ENCODE measurements around the gene FAHD1.
"Not testable (repeated sequence)": the region's sequence is repeated elsewhere in the genome, so short reads cannot be mapped to it uniquely, and the experiment has no call there.

Gene FAHD1

GRCh38 chr16:1857433-1858097, 30.6 kb downstream of the FAHD1 start:
- no peak for DNase-seq

- no peak for DNase-seq
These were observed 31.3 kb downstream of the FAHD1 start for GRCh38 chr16:1858189-1858865.

GRCh38 chr16:1859650-1860049, 32.6 kb downstream of the FAHD1 start:
- no peak for DNase-seq

- DNase-seq: no peak
These were observed 34.7 kb downstream of the FAHD1 start for GRCh38 chr16:1861730-1862129.

- no peak for DNase-seq
These were observed 35.4 kb downstream of the FAHD1 start for GRCh38 chr16:1862394-1862793.

GRCh38 chr16:1863681-1864460, 36.9 kb downstream of the FAHD1 start:
- DNase-seq: peak; percentile 61

GRCh38 chr16:1865902-1866690, 39.1 kb downstream of the FAHD1 start:
- DNase-seq: no peak

GRCh38 chr16:1870365-1871082, 43.5 kb downstream of the FAHD1 start:
- no peak for DNase-seq

- DNase-seq: peak; percentile 60
These were observed 45.1 kb downstream of the FAHD1 start, which contains the start of gene MEIOB for GRCh38 chr16:1871974-1872635. MEIOB (minus strand) TSS chr16:1872164; CDS start chr16:1868175, 3,989 bp downstream.

- DNase-seq: no peak
These were observed 47.8 kb downstream of the FAHD1 start for GRCh38 chr16:1874854-1875253.

- DNase-seq: not testable (repeated sequence)
These were observed 49.1 kb downstream of the FAHD1 start for GRCh38 chr16:1876066-1876465.

GRCh38 chr16:1876468-1876867, 49.5 kb downstream of the FAHD1 start:
- DNase-seq: no peak

- DNase-seq: no peak
These were observed 50.1 kb downstream of the FAHD1 start for GRCh38 chr16:1877089-1877488.

GRCh38 chr16:1877804-1878203, 50.8 kb downstream of the FAHD1 start:
- DNase-seq: no peak

- no peak for DNase-seq
These were observed 51.2 kb downstream of the FAHD1 start for GRCh38 chr16:1878256-1878655.

All from OCI-M1 (cell line).